Ovary (tissue), 9 donors: ENCODE results near the gene CNNM3. TPM values are rescaled to one million over a fixed set of nuclear protein-coding genes. Genes with fewer than 3 reads are reported as not detected.
A peak's percentile ranks its signal among the peaks of the same experiment; 100 is the strongest.

Experiments
- DNase-seq, 5 donors: peaks; one replicate each; pipeline ENCODE4 v3.0.0-alpha.2; 2019 to 2020
- H3K27ac ChIP-seq, 2 donors: fragments of 200-600 bp; one replicate each; pipeline versions ENCODE4 v1.5.1 to v1.8.0; 2019 to 2022
- H3K27me3 ChIP-seq: fragments of 200-600 bp; one replicate; pipeline ENCODE4 v1.8.0; 2022
- H3K36me3 ChIP-seq: fragments of 200-600 bp; sonication (generic); one replicate; pipeline ENCODE4 v1.5.1; 2019
- H3K4me1 ChIP-seq: one replicate; pipeline ENCODE4 v1.8.1; 2013; ENCODE audit warnings: mild to moderate bottlenecking, moderate library complexity; ENCODE audit not compliant: insufficient read depth
- H3K4me3 ChIP-seq: fragments of 200-600 bp; sonication (generic); one replicate; pipeline ENCODE4 v1.5.1; 2017
- H3K9me3 ChIP-seq, 2 donors: fragments of 200-600 bp in 1 of 2; sonication (generic) in 1 of 2; one replicate each; pipeline versions ENCODE4 v1.5.1 to v1.8.1; 2013 to 2019; ENCODE audit warnings: mild to moderate bottlenecking in 1 of 2, moderate library complexity in 1 of 2
- EP300 ChIP-seq: sonication (generic); formaldehyde crosslinking; IDR thresholded peaks from one replicate; pipeline ENCODE4 v1.6.1; 2017; ENCODE audit warnings: antibody characterized with exemption
- POLR2A ChIP-seq: fragments of 450-650 bp; IDR thresholded peaks from one replicate; pipeline ENCODE4 v1.6.1; 2017; ENCODE audit warnings: antibody characterized with exemption, mild to moderate bottlenecking, moderate library complexity
- WGBS, 3 donors: extraction: QIAGEN DNeasy Blood & Tissue Kit in 1 of 3; methylation state at CpG; one replicate each; pipeline versions ENCODE4 v1.1.5 to v1.1.7; 2013 to 2017; 5-methylcytosine and 5-hydroxymethylcytosine counted together
- intact Hi-C, 4 donors: fragments of 100-400 bp; cut with DNase I; formaldehyde crosslinking; loops; one replicate each; pipeline versions ENCODE4 v1.11.0 to v1.15.1; 2022 to 2023
- polyA plus RNA-seq, 2 donors: library from polyadenylated mRNA; stranded (reverse); fragments of 200-250 nt in 1 of 2; fragments of 350-450 nt in 1 of 2; fragmentation: Illumina TruSeq in 1 of 2; extraction: RNeasy Lipid Tissue Mini Kit (QIAGEN cat#74804) in 1 of 2; gene quantifications; one replicate each; pipeline ENCODE4 v1.2.3, GENCODE V29; 2013 to 2014
- total RNA-seq, 7 donors: library from RNA; depleted of rRNA in 2 of 7; stranded (reverse); fragments of >200 nt in 2 of 7; fragmentation: NEBNext Ultra II Directional in 3 of 7; extraction: Animal tissue kit (Norgen Biotek cat#: 25700) in 3 of 7; gene quantifications; one replicate each; pipeline versions ENCODE4 v1.1.0 to v1.2.4, GENCODE V29; 2016 to 2023
- TF ChIP-seq, protein P1 (sequence below), 3 donors: fragments of 450-650 bp in 2 of 3; fragments of 200-600 bp in 1 of 3; IDR thresholded peaks; one replicate each; pipeline versions ENCODE4 v1.5.1 to v1.8.0; 2016 to 2022; ENCODE audit warnings: antibody characterized with exemption in 3 of 3, mild to moderate bottlenecking in 1 of 3
- donor health status: DM: no; HTN: no; CAD: no; lungs with moderate emphysema.
- donor health status: DM: no; HTN: no; CAD: no.
- donor health status: Bipolar disorder and iron deficiency.
- donor health status: DM: yes; HTN: yes; CAD: no.
- donor health status: DM: no; HTN: no; CAD: no.
- donor health status: DM: yes; HTN: yes; CAD: no.

The CNNM3 gene
- total and polyA plus RNA-seq, 9 donors = 13.0 to 23.1 (median 16.6) TPM

DNA sequence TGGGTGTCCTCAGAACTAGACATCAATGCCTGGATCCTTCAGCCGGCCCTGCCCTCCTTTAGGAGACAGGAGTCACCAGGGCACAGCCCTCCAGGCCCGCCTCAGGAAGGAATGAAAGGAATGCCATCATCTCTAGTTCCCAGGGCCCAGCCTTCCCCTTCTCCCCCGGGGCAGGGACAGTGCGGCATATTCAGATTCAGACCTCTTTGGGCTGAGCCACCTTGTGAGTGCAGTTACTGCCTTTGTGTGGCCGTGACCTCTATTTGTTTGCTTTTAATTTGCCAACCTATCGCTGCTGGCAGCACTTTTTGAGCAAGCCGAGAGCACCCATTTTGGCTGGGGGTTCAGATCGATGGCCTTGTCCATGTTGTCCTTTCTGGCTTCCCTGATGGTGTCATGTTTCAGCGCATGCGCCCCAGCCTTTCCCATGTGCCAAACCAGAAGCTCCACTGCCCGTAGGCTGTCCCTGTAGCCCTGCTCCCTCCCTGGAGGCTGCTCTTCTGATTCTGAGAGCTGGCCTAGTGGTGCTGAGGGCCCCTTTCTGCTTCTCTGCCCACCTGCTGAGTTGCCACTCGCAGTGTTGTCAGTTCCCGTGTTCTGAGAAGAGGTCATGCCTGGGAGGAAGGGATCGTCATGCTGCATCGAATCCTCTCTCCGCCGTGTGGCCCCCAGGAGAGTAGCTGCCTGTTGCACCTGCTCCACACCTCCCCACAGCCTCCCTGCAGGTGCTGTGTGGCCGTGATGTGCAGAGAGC lies 16.9 kb downstream of the CNNM3 start:
- WGBS, 3 donors = 14 to 27% (median 17%) methylated on average over 17 to 18 of the region's 18 CpGs
- no peaks in the 10 kb centered on the region for H3K9me3 ChIP-seq
- H3K36me3 ChIP-seq = no peaks in the 10 kb centered on the region
- intact Hi-C loops = no loop called here
- TF ChIP-seq EP300 (no peak), POLR2A (no peak)
- TF ChIP-seq, protein P1, sequence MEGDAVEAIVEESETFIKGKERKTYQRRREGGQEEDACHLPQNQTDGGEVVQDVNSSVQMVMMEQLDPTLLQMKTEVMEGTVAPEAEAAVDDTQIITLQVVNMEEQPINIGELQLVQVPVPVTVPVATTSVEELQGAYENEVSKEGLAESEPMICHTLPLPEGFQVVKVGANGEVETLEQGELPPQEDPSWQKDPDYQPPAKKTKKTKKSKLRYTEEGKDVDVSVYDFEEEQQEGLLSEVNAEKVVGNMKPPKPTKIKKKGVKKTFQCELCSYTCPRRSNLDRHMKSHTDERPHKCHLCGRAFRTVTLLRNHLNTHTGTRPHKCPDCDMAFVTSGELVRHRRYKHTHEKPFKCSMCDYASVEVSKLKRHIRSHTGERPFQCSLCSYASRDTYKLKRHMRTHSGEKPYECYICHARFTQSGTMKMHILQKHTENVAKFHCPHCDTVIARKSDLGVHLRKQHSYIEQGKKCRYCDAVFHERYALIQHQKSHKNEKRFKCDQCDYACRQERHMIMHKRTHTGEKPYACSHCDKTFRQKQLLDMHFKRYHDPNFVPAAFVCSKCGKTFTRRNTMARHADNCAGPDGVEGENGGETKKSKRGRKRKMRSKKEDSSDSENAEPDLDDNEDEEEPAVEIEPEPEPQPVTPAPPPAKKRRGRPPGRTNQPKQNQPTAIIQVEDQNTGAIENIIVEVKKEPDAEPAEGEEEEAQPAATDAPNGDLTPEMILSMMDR (IDR thresholded peaks at IDR 0.05) = no peak
- H3K4me1 ChIP-seq = peaks cover 9% of the 10 kb centered on the region
- DNase-seq = peak; percentile 84 to 91 (median 90)
- H3K27ac ChIP-seq = peak overlapping the region in 1 of 2 donors; percentile 57
- no peak overlapping the region for H3K4me3 ChIP-seq
- no peaks in the 10 kb centered on the region for H3K27me3 ChIP-seq

DNA sequence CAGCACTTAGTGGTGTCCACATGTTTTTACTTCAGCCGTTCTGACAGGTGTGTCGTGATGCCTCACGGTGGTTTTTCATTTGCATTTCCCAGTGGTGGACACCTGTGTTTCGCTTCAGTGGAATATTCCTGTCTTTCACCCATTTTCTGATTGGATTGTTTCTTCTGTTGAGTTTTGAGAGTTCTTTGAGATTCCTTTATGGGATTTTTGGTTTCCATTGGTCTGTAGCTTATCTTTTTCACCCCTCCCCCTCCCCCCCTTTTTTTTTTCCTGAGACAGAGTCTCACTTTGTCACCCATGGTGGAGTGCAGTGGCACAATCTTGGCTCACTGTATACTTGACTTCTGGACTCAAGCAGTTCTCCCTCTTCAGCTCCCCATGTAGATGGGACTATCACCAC lies 19.8 kb downstream of the CNNM3 start:
- Histone ChIP-seq H3K36me3 (no peaks in the 10 kb centered on the region), H3K27me3 (no peaks in the 10 kb centered on the region), H3K4me1 (peaks cover 16% of the 10 kb centered on the region), H3K9me3 (no peaks in the 10 kb centered on the region), H3K27ac (no peak overlapping the region), H3K4me3 (no peak overlapping the region)
- 82 to 96% (median 96%) methylated on average over 4 of the region's 4 CpGs for WGBS, 3 donors
- TF ChIP-seq EP300 (no peak), POLR2A (no peak)
- TF ChIP-seq, protein P1 (IDR thresholded peaks at IDR 0.05) = no peak
- no peak for DNase-seq
- intact Hi-C loops = no loop called here

DNA sequence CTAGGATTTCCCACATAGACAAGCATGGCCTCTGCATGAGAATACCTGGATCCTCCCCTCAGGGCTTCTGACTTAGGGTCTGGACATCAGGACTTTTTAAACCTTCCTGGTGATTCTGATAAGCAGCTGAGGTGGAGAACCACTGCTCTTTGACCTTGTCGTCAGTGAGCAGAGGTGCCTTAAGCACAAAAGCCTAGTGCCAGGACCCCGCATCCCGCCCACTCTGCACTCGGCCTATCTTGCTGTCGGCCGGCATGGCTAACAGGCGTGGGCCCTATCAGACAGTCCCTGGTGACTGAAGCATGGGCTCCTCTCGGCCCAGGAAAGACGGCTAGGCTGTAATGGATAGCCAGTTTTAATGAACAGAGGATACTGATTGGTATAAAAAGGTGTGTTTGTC lies 21.5 kb downstream of the CNNM3 start:
- intact Hi-C loops = no loop called here
- peaks cover 13% of the 10 kb centered on the region for H3K4me1 ChIP-seq
- 86 to 90% (median 90%) methylated on average over 9 of the region's 9 CpGs for WGBS, 3 donors
- no peaks in the 10 kb centered on the region for H3K27me3 ChIP-seq
- DNase-seq = no peak
- H3K36me3 ChIP-seq = no peaks in the 10 kb centered on the region
- no peak overlapping the region for H3K4me3 ChIP-seq
- no peaks in the 10 kb centered on the region for H3K9me3 ChIP-seq
- H3K27ac ChIP-seq = no peak overlapping the region
- TF ChIP-seq POLR2A (no peak), EP300 (no peak)
- TF ChIP-seq, protein P1 (IDR thresholded peaks at IDR 0.05) = no peak

DNA sequence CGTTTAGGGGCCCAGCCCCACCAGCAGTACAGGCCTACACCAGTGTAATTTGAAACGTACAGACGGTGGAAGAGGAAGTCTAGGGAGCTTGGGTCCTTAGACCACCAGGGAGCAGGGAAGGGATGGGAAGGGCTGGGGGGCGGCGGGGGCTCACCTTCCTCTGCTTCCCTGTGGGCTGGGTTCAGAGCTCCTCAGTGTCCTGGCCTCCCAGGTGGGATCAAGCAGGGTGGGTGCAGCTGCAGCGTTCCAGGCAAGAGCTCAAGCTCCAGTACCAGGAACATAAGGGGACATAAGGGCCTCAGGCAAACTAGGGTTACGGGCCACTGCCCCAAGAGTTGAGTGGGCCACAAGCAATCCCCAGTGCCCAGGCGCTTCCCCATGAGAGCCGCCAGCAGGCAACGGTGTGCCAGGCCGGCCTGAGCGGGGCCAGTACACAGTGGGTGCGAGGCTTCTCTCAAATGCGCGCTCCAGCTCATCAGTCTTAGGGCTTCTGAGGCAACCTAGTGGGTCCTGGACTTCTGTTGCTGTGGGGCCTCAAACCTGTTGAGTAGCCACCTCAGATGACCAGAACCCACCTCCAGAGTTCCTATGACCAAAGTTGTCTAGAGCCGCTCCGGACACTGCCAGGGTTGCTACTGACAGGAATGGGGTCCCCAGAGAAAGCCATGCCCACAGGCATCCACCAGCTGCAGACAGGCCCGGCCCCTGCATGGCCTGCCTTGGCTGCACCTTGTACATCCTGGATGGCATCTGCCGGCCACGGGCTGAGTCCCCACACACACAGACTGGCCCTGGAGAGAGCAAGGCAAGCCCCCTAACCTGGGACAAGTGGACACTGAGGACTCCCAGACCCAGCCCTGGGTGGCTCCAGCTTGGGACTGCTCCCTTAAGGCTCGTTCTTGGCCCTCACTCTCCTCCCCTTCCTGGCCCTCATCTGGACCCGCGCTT lies 22.6 kb downstream of the CNNM3 start:
- H3K36me3 ChIP-seq = no peaks in the 10 kb centered on the region
- DNase-seq = no peak
- peak overlapping the region in 1 of 2 donors; percentile 13 for H3K27ac ChIP-seq
- intact Hi-C loops = no loop called here
- H3K4me1 ChIP-seq = peaks cover 7% of the 10 kb centered on the region
- no peak overlapping the region for H3K4me3 ChIP-seq
- no peaks in the 10 kb centered on the region for H3K9me3 ChIP-seq
- TF ChIP-seq POLR2A (no peak), EP300 (no peak)
- TF ChIP-seq, protein P1 (IDR thresholded peaks at IDR 0.05) = no peak
- 86 to 94% (median 90%) methylated on average over 21 to 23 of the region's 23 CpGs for WGBS, 3 donors
- no peaks in the 10 kb centered on the region for H3K27me3 ChIP-seq
